Inferior parietal cortex (tissue), 1 donor: ENCODE measurements around the gene SLC17A7.
"Not testable (repeated sequence)": the region's sequence is repeated elsewhere in the genome, so short reads cannot be mapped to it uniquely, and the experiment has no call there.

Source experiments
- DNase-seq: peaks from one replicate; pipeline ENCODE4 v3.0.0-alpha.2; 2016; ENCODE audit errors: extremely low spot score

The SLC17A7 gene

DNA sequence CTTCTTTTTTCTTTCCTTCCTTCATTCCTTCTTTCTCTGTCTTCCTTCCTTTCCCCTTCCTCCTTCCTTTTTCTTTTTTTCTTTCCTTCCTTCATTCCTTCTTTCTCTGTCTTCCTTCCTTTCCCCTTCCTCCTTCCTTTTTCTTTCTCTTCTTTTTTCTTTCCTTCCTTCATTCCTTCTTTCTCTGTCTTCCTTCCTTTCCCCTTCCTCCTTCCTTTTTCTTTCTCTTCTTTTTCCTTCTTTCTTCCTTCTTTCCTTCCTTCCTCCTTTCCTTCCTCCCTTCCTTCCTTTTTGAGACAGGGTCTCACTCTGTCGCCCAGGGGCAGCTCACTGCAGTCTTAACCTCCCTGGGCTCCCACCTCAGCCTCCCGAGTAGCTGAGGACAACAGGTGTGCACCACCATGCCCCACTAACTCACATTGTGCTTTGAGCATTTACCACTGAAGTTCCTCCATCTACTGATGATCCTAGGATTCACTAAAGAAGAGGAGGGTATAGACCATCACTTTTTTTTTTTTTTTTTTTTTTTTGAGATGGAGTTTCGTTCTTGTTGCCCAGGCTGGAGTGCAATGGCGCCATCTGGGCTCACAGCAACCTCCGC, 2.9 kb upstream of the SLC17A7 start:
- not testable (repeated sequence) for DNase-seq

DNA sequence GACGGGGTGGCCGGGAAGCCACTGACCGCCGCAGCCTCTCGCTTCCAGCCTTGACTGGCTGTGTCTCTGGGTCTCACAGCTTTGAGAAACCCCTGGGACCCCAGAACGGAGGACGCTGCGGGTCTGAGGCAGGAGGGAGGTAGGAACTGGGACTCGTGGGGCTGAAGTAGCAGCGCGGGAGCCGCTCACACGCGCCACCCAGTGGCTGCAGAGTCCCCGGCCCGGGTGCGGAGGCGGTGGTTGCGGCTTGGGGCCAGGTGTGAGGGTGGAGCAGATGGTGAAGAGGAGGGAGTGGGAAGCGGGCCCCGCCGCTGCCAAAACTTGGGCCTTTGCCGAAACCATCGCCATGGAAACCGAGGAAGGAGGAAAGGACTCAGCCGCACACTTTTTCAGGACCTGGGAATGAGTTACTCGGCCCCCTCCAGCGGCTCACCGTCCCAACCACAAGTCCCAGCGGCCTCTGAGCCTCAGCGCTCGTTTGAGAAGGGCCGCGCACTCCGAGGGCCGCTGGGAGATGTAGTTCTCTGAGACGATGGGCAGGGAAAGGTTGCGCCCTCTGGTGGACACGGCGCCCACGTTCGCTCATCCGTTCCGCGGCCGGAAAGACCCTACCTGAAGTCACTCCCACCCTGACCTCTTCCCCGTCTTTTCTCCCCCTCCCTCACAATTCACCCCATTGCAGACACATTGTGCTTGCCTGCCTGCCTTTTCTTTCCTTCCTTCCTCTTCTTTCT, 2.2 kb upstream of the SLC17A7 start:
- DNase-seq, result peak; percentile 93

DNA sequence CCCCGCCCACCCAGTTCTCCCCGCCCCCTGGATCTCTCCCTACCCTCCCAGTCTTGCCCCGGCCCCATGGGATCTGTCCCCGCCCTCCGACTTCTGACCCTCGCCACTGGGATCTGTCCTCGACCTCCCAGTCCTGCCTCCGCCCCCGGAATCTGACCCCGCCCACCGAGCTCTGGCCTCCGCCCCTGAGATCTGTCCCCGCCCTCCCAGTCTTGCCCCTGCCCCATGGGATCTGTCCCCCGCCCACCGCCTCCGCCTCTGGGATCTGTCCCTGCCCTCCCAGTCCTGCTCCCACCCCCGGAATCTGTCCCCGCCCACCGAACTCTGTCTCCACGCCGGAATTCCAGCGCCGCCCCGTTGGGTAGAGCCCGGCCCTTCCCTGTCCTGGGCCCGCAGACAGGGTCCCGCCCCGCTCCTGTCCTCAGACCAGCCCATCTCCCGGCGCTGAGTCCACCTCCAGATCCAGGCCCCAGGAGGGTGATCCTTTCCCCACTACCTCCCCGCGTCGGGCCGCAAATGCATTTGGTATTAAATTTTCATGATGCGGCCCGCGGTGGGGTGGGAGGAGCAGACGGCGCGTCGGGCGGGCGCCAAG, 1.5 kb upstream of the SLC17A7 start:
- DNase-seq, result no peak

DNA sequence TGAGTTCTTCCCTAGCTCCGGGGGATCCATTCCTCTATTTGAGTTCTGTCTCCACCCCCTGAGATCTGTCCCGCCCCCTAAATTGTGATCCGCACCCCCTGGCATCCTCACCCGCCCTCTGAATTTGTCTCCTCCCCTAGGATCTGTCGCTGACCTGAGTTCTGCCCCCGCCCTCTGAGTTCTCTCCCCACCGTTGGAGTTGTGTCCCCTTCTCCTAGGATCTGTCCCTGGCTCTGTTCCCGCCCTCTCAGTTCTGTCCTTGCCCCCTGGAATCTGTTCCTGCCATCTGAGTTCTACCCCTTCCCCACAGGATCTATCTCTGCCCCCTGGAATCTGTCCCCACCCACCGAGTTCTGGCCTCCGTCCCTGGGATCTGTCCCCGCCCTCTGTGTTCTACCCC, 1.0 kb upstream of the SLC17A7 start:
- DNase-seq, result no peak

DNA sequence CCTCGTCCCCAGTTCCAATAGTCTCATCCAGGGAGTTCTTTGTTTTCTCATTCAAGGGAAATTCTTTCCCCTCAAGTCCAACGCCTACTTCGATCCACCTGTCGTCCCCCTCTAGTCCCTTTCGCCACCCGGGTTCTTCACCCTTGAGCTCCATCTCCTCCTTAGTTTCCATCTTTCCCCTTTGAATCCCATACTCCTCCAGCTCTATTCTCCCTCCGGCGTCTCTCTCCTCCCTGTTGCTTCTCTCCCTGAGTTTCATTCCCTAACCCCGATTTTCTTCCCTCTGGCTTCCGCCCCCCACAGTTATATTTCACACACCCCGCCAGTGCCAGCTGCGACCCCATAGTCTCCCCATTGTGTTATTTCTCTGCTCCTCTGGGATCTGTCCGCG, 628 bp upstream of the SLC17A7 start:
- DNase-seq, result no peak

DNA sequence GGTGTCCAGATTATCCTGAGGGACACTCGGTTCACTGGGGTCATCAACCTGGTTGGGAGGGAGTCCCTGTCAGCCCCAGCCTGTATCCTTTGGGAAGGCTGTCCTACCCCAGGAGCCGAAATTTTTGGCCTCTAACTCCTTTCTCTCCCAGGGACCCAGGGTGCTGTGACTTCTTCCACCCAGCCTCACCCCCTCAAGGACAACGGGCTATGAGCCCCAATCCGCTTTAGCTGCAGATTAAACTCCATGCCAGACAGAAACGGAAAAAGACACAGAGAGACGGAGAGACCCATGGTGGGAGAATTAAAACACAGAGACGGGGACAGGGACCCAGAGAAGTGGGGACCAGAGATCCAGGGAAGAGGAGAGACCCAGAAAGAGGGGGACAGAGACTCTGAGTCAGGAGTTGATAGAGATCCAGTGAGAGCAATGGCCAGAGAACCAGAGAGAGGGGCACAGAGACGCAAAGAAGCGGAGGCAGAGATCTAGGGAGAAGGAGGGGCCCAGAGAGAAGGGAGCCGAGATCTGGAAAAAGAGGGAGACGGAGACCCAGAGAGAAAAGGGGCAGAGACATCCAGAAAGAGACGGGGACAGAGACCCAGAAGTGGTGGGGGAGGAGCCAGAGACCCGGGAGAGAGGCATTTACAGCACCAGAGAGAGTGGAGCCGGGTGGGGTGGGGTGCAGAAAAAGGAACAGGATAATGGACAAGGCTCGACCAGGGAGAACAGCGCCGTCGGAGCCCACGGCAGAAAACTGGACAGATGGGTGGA, 703 bp downstream of the SLC17A7 start:
- DNase-seq, result no peak

DNA sequence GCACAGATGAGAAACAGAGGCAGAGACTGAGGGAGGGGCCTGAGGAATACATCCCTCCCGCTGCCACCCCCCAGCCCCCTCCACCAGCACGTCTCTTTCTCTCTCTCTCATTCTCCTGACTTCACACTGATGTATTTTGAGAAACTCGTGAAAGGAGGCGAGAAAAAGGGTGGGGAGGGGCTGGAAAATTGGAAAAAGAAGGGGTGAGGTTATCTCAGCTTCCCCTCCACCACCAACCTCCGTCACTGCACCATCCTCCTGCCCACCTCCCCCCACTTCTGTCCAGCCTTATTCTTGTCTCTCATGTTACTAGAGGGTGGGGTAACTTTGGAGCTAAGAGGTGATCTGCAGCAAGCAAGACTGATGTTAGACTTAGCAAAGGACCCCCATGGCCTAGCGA, 1.5 kb downstream of the SLC17A7 start:
- DNase-seq, result no peak

DNA sequence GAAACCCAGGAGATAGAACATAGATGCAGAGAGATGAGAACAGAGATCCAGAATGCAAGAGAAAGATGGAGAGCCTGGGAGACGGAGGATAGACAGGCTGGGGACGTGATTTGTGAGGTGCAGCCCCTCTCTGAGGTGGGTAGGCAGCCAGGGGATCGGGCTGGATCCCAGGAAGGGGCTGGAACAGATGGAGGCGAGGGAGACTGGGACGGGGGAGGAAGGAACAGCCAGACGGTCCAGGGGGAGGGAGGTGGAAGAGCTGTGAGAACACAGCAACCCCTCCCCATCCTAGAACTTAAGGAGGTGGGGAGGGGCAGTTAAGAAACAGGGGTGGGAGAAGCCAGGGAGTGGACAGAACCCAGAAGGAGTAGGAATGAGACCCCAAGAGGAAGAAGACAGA, 3.1 kb downstream of the SLC17A7 start:
- no peak for DNase-seq

DNA sequence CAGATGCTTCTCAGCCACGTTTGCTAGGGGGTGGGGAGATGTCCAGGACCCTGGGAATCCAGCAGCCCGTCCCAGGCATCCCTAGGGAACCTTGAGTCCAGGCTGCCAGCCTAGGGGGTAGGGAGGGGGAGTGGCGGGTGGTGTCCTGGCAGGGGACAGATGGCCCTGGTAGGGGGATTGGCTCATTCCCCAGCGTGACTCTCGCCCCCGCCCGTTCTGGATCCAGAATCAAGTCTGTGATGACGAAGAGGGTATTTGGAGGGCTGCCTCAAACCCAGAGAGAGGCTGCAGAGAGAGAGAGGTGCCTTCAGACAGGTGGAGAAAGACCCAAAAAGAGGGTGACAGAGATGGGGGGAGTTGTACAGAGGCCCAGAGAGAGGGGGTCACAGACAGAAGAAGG, 4.1 kb downstream of the SLC17A7 start:
- DNase-seq, result no peak

DNA sequence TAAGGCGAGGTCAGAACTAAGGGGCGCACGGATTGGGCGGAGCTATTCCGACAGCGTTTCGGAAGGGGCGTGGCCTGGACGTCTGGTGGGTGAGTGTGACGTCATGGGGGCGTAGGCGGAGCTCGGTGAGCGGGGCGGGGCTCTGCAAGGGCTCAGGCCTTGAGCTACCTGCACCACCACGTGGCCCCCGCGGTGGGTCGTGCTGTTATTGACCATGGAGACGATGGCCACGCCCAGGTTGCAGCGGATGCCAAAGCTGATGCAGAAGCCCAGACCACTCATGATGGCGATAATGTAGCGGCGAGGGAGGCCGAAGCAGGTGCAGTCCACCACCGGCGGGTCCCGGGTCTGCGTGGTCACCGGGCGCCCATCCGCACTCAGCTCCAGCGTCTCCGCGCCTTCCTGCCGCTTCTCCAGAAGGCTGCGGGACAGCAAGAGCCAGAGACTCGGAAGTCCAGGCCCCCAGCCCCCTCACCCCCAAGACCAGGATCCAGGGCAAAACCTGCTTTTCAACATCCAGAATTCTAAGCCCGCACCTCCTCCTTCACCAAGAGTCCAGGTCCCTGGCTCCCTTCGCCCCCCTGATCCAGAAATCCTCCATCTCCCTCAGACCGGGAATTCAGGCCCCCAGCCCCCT, 4.8 kb downstream of the SLC17A7 start:
- no peak for DNase-seq

DNA sequence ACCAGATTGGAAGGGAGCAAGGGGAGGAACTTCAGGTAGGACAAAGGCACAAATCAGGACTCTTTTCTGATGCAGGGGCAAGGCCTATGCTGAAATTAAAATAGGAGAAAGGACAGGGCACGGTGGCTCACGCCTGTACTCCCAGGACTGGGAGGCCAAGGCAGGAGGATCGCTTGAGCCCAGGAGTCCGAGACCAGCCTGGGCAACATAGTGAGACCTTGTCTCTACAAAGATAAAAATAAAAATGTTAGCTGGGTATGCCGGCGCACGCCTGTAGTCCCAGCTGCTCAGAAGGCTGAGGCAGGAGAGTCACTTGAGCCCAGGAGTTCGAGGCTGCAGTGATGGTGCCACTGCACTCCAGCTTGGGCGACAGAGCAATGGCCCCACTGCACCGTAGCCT, 5.7 kb downstream of the SLC17A7 start:
- DNase-seq, result no peak

DNA sequence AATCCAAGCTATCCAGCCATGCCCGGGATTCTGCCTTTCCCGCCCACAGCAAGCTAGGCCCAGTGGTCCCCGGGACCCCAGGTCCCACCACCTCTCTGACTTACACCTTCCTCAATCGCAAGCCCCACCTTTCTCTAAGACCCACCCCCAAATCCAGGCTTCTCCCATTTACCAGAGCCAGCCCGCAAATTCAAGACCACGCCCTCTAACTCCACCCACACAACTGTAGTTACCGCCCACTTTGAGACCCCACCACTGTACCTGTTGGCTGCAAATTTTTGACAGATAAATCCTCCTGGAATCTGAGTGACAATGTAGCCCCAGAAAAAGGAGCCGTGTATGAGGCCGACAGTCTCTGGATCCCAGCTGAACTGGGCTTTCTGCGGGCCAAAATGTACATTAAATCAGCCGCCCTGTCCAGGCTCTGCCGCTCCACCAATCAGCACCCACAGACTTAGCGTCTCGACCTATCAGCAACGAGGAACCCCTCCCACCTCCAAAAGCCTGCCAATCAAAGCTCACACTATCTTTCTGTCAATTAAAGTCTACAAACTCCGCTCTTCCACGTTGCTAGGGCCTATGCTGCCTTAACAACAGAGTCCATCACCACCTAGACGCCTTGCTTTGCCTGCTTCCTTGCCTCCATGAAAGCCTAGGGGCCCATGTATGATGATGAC, 6.3 kb downstream of the SLC17A7 start:
- no peak for DNase-seq

DNA sequence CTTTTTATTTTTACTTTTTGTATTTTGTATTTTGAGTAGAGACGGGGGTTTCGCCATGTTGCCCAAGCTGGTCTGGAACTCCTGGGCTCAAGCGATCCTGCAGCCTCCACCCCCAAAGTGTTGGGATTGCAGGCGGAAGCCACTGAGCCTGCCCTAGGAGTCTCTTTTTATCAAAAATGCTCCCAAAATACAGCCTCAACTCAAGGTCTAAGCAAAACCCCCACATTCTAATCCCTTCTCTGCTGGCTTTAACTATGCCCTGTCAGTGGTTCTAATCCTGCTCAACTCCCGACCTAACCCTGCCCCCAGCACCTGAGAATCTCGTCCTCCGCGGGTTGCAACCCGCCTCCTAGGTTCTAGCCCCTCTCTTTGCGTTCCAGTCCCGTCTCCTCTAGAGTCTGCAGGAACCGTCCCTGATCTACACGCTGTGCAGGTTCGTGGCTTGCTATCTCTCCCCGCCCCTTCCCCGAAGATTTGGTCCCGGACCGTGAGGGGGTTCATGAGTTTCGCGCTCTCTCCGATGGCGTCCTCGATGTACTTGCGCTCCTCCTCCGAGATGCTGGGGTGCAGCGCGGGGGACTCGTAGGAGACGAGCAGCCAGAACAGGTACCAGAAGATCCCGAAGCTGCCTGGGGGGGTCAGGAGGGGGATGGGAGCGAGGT, 8.0 kb downstream of the SLC17A7 start:
- no peak for DNase-seq

DNA sequence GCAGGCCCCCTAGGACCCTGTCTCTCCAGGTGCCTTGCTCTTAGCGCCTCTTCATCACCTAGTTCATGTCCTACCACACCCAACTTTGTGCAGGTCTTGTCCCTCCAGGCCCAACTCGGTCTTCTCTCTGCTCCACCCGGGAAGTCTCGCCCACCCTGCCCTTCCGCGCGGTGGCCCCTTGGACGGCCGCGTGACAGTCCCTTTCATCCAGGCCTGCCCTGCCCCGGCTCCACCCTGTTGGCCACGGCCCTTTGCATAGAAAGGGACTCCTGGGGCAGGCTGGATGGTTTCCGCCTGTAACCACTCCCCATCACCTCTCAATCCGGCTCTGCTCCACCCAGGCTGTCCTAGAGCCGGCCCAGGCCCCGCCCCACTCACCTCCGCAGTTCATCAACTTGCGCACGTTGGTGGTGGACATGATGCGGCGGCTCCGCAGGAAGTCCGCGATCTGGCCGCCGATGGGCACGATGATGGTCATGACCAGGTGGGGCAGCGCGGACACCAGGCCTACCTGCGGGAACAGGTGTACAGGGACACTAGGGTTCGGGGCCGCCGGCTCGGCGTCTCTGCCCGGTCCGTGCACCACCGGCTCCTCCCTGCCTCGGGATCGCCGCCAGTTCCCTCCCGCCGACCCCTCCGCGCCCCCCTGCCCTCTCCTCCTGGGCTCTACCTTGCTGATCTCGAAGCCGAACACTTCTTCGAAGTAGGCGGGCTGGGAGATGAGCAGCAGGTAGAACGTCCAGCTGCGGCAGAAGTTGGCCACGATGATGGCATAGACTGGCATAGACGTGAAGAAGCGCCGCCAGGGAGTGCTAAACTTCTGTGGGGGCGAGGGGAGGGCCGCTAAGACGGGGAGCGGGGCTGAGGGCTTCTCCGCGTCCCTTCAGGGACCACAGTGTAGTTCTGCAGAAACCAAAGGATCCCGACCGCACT, 8.9 kb downstream of the SLC17A7 start:
- no peak for DNase-seq

DNA sequence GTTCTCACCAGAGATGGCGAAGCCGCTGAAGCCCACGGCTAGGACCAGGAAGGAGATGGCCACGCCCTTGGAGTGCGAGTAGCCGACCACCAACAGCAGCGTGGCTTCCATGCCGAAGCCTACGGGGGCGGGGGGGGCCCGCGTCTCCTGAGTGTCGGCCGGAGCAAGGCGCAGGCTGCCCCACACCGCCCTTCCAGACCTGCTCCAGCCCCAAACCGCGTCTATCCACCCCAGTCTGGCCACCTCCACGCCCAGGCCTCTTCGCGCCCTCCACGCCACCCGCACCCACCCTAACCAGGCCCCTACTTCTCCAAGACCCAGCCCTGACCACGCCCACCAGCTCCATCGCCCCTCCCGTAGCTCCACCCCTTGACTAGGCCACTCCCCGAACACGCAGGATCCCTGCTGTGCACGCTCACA, 10.0 kb downstream of the SLC17A7 start:
- DNase-seq, result no peak

DNA sequence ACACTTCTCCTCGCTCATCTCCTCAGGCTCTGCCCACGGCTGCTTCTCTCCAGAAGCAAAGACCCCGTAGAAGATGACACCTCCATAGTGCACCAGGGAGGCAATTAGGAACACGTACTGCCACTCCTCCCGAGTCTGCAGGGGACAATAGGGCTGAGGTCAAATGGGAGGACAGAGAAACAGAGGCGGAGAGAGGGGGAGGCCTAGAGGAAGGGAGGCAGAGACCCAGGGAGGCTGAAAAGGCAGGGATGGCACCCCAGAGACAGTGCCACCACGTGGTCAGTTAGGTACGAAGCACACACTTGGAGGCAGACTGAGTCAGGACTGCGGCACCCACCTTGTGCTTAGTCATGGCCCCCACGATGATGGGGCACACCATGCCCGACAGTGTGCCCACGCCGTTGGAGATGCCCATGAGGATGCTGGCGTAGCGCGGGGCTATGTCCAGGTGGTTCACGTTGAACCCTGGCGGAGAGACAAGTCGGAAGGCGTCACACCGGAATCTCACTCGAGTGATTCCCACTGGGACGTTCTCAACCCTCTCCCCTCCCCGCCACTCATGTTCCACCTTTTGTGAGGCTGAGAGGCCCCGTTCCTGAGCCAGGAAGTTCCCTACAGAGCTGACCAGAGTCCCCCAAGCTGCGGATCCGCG, 10.5 kb downstream of the SLC17A7 start:
- DNase-seq, result no peak

DNA sequence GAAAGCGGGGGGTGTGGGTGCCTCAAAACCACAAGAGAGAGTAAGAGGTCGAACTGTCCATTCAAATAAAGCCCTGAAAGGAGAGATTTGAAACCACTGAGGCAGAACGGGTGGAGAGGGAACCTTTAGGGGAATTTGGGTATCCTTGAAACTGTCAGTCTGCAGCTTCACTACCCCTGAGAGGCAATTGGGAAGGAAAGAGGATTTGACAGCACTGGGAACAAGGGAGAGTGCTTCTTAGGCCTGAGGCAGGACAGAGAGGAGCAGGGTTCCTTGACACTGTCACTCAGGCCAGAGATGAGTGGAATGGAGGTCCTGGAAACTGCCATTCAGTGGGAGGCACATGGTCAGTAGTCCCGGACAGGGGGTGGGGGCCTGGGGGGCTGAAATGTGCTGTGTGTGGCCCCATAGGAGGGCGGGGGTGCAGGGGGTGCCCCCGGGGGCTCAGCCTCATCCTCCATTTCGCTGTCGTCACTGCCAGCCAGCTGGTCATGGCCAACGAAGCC, 11.1 kb downstream of the SLC17A7 start:
- no peak for DNase-seq

DNA sequence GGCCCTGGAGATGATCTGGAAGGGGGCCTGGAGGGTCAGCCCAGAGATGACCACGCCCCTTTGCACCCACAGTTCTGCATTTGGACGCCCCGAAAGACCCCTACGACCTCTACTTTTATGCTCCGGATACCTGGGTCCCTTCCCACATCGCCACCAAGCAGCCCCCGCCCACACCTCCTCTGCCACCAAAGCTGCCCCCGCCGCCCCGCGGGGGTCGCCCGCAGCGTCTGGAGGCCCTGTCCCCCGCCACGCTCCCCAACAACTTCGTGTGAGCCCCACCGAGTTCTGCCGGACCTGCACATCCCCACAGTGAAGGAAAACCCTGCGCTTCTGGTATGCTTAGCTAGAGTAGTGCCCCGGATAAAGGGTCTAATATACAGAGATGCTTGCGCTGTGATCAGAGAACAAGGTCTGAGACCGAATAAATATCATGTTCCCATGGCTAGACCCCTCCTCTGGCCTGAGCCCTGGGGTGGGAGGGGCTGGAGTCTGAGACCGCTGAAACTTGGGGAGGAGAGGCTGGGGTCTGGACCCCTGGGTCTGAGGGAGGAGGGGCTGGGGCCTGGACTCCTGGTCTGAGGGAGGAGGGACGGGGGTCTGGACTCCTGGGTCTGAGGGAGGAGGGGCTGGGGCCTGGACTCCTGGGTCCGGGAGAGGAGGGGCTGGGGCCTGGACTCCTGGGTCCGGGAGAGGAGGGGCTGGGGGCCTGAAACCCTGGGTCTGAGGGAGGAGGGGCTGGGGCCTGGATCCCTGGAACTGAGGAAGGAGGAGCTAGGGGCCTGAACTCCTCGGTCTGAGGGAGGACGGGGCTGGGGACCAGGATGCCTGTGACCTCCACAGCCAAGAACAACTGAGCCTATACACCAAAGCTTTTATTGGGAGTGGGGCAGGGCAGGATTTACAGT, 12.5 kb downstream of the SLC17A7 start:
- no peak for DNase-seq
